NCI-H69 (cell line): ENCODE data around the gene INCA1.
"Not testable (repeated sequence)": the region's sequence is repeated elsewhere in the genome, so short reads cannot be mapped to it uniquely, and the experiment has no call there.

ENCODE experiments used
- DNase-seq: peaks from one replicate; lab custom pipeline; 2025; lab: John Stamatoyannopoulos, UW

The INCA1 gene, protein sequence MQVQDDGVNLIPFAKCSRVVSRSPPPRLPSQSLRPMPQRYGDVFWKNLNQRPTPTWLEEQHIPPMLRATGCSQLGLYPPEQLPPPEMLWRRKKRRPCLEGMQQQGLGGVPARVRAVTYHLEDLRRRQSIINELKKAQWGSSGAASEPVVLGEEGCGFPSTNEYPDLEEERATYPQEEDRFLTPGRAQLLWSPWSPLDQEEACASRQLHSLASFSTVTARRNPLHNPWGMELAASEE

DNA sequence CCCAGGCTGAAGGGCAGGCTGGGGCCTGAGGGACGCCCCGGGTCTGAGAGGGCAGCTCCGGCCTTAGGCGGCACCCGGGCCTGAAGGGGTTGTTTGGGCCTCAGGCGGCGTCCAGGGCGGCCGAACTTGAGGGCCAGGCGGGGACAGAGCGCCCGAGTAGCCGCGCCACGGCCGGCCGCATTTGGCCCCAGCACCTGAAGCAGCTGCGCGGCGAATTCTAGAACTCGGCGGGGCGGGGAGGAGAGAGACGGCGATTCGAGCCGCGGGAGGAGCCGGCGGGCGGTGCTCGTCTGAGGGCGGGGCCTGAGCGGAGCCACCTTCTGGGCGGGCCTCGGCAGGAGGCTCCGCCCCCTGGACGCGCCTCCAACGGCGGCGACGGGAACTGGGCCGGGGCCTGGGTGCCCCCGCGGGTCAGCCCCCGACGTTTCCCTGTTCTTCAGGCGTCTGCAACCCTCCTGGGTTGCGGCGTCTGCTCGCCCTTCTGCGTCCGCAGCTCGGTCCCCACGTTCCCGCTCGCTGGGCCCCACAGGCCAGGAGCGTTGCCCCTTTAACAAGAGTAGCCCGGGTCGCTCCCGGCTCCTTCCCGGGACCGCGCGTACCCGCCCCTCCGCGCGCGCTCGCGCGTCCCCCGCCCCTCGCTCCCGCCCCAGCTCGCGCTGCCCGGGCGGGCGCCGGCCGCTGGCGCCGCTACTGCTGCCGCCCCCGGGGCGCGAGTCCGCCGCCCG lies at the start of gene INCA1, which contains the start of gene KIF1C:
Gene INCA1, minus strand, starts transcription at position 221 of the 725 bp plus-strand sequence. CDS start 3,085 bp downstream, outside the sequence.
Gene KIF1C, plus strand, starts transcription at position 649 of the 725 bp plus-strand sequence. CDS start 2,297 bp downstream, outside the sequence.
- peak; percentile 89 for DNase-seq

DNA sequence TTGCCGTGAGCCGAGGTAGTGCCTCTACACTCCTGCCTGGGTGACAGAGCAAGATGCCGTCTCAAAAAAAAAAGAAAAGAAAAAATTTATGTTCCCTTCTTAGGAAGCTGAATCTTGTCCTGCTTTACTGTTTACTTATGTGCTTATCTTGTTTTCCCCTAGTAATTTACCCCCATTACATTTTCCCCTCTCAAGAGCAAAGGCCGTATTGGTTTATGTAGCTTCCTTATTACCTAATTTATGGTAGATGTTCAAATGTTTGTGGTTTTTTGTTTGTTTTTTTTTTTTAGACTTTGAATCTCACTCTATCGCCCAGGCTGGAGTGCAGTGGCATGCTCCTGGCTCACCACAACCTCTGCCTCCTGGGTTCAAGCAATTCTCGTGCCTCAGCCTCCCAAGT lies 48.2 kb upstream of the INCA1 start:
- DNase-seq = no peak

DNA sequence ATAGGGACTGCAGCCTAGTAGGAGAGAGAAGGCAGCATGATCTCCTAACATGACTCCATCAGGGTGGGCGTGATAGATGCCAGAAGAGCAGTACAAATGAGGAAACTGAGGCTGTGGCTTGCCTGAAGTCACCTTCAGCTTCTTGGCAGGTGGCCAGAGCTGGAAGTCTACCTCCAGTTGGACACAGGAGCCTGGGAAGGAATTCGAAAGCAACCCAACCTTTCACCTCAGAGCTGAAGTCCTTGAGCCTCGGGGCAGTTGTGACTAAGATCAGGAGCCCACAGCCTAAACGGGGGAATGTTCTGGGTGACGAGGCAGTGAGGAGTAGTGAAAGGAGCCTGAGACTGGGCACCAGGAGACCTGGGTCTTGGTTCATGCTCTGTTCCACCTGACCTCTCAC lies 47.3 kb upstream of the INCA1 start:
- no peak for DNase-seq

DNA sequence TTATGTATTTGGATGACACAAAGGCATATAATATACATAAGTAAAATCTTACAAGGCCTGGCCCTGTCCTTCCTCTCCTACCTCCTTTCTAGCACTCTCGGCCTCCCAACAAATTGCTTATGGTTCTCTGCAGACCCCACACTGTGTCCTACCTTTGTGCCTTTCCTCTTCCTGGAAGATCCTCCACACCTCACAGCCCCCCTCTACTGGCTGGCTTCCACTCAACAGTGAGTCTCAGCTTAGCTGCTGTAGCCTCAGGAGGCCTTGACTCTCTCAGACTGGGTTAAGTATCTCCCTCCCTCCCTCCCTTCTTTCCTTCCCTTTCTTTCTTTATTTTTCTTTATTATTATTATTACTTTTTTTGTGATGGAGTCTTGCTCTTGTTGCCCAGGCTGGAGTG lies 46.2 kb upstream of the INCA1 start:
- no peak for DNase-seq

DNA sequence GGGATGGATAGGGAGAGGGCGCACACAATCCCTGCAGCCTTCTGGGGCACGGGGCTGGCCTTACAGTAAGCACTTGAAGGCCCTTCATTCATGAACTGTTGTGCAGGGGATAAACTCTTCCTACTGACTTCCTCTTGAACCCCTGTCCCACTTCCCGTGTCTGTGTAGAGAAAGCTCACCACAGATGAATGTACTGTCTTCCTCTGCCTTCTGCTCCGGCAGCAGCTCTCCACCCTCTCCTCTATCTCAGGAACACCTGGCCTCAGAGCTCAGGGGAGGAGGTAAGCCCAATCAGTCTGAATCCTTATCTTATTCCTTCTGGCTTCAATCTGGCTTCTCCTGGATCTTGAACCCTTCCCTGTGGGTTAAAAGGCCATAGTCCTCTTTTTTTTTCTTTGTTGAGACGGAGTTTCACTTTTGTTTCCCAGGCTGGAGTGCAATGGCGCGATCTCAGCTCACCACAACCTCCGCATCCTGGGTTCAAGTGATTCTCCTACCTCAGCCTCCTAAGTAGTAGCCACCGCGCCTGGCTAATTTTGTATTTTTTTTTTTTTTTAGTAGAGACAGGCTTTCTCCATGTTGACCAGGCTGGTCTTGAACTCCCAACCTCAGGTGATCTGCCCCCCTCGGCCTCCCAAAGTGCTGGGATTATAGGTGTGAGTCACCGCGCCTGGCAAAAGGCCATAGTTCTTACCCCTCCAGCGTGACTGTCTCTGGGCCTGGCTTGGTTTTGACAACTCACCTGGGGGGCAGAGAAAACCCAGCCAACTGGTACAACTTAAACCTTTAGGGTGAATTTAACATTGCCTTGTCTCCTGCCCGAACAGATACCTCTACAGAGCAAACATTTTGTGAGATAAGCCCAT lies 45.1 kb upstream of the INCA1 start:
- DNase-seq = no peak

DNA sequence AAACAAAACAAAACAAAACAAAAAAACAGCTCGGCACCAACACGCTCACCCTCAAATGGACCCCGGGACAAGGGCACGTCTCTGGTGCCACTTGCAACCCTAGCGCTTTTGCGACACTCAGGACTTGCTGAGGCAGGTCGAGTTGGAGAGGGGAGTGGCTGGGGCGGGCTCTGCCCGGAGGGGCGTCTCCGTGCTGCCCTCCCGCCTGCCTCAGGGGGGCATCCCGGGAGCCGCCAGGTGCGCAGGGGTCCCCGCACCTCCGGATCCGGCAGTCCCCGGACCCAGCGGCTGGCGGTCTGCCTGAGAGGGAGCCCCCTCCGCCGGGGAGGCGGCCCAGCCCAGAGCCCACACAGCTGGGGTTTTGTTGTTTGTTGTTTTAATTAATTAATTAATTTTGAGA lies 38.0 kb upstream of the INCA1 start, which contains the start of gene SLC52A1:
Gene SLC52A1, minus strand, starts transcription at position 112 of the 400 bp plus-strand sequence. CDS start 820 bp downstream, outside the sequence.
- peak; percentile 6 for DNase-seq

DNA sequence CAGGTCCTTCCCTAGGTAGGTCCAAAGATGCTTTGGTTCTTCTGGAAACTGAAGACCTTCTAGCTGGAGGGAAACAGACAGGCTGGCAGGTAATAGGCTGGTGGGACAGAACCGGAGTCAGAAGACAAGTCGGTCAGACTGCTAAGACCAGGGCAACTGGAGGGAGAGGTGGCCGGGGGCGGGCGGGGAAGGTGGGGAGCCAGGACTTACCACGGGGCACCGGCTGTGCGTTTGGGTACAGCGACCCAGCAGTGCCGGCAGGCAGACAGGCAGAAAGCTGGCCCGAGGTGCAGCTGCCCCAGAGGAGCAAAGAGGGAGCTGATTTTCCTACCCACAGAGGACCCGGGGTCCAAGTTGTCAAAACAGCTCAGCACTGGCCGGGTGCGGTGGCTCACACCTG lies 37.3 kb upstream of the INCA1 start:
- no peak for DNase-seq

DNA sequence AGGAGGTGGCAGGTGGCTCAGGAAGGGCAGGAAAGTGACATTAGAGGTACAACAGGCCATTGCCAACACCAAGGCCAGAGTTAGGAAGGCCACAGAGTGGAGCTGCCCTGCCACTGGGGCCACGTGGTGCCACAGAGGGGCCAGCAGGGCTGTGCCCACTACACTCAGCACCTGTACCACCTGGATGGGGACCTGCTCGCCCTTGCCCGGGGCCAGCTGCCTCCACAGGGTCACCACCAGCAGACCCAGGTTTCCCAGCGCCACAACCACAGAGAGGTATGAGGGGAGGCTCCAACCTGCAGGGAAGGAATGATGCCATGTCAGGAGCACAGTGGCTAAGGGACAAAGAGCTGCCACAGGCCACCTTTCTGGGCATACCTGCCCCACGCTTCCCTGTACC lies 36.7 kb upstream of the INCA1 start:
- no peak for DNase-seq

DNA sequence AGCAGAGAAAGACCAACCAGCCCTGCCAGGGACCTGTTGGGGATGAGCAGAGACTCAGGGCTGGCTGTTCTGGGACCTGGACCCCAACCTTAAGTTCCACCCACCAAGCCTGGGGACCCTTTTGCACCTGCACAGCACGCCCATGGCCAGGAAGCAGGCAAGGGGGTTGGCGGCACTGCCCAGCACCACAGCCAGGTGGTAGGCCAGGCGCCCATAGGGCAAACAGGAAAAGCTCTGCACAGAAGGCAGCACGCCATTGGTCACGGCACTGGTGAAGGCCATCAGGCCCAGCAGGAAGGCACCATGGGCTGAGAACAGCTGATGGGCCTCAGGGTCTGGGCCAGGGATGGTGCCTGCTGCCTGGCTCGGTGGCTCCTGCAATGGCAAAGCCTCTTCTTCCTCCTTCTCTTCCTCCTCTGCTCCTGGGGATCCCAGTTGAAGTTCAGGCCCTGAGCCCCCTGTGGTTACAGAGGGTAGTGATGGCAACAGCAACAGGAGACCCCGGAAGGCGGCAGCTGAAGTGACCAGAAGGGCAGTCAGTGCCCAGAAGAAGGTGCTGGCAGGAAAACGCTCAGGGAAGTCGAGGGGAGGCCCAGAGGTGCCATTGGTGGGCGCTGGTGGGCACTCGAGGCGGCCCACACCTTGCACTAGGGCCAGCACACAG lies 36.2 kb upstream of the INCA1 start:
- DNase-seq = no peak

DNA sequence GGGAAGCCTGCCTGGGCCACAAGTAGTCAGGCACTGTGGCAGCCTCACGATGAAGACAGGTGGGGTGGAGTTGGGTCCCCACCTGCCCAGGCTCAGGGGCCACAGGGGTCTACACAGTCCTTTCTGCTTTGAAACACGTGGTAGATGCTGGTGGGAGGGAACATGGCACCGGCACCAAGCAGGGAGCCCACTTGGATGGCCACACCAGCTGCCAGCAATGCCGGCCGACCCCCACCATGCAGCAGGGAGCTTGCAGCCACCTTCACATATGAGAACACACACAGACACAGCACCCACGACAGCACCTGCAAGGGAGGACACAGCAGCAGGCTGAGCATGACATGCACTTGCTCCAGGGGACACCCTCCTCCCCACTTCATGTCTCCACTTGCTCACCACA lies 35.5 kb upstream of the INCA1 start:
- no peak for DNase-seq

DNA sequence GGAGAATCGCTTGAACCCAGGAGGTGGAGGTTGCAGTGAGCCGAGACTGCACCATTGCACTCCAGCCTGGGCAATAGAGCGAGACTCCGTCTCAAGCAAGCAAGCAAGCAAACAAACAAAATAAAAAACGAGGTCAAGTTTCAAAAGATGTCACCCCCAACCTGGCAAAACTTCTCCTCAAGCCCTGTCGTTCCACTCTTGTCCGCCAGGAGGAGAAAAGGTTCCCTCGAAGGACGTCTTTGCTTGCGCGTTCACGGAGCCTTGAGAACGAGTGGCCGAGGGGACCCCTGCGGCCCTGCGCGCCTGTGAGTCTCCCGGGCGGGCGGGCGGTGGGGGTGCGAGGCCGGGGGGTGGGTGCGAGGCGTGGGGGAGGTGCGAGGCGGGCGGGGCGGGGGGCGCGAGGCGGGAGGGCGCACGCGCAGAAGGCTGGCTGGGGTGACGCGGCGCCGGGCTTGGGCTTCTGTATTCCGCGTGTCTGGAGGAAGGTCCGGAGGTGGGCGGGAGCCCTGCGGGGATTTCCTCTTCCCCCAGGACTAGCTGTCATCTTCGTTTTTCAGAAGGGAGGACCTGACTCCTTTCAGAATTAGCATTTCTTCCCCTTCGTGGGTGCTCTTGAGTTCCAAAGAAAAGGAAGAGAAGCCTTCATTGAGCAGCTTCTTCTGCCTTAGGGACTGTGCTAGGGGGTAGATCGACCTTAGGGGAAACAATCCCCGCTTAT lies 34.2 kb upstream of the INCA1 start:
- DNase-seq = peak; percentile 85

DNA sequence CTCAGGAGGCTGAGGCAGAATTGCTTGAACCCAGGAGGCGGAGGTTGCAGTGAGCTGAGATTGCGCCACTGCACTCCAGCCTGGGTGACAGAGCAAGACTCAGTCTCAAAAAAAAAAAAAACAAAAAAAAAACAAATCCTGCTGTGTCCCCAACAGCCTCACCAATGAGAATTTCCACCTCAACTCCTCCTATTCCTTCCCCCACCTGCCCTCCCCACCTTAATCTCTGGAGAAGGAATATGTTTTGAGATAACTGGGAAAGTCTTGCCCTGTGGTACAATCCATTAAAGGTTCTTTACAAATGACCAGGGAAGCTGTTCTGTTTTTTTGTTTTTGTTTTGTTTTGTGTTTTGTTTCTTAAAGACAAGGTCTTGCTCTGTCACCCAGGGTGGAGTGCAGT lies 32.8 kb upstream of the INCA1 start:
- not testable (repeated sequence) for DNase-seq

DNA sequence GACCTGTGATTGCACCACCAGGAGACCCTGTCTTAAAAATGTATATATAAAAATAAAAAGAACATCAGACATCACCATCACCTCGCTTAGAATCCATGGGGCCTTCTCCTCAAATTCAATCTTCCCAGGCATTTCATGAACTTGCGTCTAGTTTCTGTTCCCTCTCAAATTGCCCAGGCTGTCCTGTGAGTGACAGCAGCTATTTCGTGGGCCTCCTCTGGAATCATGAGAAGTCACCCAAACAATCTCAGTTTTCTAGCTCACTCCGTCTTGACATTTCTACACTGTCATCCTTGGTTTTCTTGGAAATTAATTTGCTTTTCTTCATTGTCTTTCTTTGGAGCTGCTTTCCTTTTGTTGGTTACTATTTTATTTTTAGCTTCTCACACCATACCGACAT lies 30.6 kb upstream of the INCA1 start:
- no peak for DNase-seq

DNA sequence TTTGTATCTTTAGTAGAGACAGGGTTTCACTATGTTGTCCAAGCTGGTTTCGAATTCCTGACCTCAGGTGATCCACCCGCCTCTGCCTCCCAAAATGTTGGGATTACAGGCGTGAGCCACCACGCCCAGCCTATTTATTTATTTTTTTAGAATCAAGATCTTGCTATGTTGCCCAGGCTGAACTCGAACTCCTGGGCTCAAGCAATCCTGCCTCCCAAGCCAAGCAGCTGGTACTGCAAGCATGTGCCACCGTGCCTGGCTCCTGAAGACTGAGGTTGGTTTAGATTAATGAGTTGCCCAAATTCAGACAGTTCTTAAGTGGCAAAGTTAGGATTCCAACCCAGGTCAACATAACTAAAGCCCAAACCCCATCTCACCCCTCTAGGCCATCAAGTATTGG lies 30.0 kb upstream of the INCA1 start:
- no peak for DNase-seq

DNA sequence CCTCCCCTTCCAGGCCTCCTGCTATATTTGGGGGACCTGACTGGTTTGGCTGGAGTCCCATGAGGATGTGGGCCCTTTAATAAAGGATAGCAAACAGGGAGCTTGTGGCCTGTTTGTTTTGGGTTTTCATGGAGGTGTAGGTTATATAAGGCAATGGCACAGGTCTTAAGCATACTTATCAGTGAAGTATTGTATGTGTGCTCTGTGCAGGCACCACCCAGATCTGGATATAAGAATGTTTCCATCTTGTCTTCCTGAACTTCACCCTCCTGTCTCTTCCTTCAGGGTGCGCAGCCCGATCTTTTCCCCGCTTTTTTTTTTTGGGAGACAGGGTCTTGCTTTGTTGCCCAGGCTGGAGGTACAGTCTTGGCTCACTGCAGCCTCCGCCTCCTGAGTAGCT lies 27.3 kb upstream of the INCA1 start:
- DNase-seq = no peak

DNA sequence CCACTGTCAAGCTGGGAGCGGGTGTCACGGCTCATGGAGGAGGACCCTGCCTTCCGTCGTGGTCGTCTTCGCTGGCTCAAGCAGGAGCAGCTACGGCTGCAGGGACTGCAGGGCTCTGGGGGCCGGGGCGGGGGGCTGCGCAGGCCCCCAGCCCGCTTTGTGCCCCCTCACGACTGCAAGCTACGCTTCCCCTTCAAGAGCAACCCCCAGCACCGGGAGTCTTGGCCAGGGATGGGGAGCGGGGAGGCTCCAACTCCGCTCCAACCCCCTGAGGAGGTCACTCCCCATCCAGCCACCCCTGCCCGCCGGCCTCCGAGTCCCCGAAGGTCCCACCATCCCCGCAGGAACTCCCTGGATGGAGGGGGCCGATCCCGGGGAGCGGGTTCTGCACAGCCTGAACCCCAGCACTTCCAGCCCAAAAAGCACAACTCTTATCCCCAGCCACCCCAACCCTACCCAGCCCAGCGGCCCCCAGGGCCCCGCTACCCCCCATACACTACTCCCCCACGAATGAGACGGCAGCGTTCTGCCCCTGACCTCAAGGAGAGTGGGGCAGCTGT lies 26.3 kb upstream of the INCA1 start:
- no peak for DNase-seq

DNA sequence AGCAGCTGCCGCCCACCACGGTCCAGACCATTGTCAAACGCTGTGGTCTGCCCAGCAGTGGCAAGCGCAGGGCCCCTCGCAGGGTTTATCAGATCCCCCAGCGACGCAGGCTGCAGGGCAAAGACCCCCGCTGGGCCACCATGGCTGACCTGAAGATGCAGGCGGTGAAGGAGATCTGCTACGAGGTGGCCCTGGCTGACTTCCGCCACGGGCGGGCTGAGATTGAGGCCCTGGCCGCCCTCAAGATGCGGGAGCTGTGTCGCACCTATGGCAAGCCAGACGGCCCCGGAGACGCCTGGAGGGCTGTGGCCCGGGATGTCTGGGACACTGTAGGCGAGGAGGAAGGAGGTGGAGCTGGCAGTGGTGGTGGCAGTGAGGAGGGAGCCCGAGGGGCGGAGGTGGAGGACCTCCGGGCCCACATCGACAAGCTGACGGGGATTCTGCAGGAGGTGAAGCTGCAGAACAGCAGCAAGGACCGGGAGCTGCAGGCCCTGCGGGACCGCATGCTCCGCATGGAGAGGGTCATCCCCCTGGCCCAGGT lies 24.9 kb upstream of the INCA1 start:
- no peak for DNase-seq

DNA sequence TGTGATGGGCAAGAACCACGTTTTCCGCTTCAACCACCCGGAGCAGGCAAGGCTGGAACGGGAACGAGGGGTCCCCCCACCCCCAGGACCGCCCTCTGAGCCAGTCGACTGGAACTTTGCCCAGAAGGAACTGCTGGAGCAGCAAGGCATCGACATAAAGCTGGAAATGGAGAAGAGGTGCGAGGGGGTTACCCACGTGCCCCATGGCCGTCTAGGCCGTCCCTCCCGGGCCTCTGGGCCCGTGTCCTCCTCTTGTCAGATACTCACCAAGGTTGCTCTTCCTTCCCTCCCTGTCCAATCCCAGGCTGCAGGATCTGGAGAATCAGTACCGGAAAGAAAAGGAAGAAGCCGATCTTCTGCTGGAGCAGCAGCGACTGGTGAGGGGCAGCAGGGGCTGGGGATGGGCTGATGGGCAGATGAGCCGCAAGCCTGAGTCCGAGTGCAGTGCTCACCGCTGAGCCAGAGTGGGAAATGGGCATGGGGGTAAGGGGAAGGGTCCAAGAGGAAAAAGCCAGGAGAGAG lies 23.2 kb upstream of the INCA1 start:
- no peak for DNase-seq

DNA sequence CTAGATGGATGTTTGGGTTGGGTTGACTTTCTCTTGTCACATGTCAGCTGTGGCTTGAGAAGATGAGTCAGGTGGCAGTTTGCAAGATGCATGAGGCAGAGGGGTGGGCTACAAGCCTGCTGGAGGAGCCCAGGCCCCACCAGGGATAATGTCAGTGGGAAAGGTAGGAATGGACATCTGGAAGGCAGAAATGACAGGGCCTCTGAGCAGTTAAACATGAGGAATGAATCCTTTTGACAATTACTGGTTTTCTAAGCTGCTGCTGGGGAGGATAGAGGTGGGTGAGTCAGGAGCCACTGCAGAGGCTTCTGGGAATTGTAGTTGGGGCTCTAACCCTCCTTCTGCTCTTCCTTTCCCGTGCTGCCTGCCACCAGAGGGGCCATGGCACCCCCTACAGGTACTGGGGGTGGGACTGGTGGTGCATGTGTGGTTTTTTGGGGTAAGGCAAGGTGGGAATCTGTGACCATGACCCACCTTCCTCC lies 22.2 kb upstream of the INCA1 start:
- DNase-seq = peak; percentile 3

DNA sequence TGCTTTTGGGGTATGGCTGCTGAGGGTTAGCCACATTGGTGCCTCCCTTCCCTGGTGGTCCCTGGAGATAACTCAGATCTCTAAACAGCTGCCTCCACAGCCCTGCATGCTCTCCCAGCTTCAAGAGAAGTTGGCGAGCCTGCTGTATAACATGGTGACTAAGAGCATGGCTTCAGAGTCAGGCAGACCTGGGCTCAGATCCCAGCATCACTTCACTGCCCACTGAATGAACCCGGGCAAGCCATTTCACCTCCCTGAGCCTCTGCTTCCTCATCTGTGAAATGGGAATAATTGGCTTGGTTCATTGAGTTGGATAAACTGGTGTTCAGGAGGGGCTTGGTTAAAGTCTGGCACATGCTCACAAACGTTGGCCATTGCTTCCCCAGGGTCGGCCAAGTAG lies 17.0 kb upstream of the INCA1 start:
- no peak for DNase-seq
